Measurements from ENCODE around the gene BEX3.
A peak's percentile ranks its signal among the peaks of the same experiment; 100 is the strongest.
"Not testable (repeated sequence)": the region's sequence is repeated elsewhere in the genome, so short reads cannot be mapped to it uniquely, and the experiment has no call there.

Gene BEX3

DNA sequence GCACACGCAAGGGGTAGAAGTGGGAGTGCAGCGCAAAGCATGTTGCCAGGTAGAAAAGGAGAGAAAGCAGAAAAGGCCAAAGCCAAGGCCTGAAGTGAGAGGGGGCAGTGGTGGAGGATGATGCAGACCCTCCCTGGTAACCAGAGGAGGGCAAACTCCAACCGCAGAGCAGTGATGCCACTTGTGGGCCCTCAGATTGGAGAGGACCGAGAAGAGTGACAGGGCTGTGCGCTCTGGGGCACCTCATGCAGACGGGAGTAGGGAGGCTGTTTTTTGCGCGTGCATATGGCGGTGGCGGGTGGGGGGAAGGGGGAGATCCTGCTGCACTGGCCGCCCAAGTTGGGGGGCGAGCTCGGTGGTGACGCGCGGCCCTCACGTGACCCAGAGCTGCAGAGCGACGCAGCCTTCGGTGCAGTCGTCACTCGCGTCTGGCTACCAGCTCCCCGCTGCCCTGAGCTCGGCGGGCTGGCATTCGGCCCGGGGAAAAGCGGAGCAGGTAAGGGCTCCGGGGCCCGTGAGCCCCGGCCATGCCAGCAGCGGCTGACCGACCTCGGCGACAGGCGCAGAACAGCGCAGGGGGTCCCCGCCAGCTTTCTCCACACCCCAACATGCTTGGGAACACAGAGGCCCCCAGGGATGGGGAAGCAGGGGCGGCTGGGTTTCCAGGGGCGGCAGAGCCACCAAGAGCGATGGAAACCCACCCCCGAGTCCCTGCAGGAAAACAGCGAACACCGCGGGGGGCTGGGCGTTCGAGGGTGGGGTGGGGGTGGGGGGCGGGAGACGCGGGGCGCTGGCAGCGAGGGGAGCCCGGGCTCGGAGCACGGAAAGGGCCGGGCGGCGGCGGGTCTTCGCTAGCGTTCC is at the start of gene BEX3:
BEX3 (plus strand) TSS at position 421 of the 861 bp plus-strand sequence. CDS start 984 bp downstream, outside the sequence.
- peak; percentile 48 for DNase-seq

DNA sequence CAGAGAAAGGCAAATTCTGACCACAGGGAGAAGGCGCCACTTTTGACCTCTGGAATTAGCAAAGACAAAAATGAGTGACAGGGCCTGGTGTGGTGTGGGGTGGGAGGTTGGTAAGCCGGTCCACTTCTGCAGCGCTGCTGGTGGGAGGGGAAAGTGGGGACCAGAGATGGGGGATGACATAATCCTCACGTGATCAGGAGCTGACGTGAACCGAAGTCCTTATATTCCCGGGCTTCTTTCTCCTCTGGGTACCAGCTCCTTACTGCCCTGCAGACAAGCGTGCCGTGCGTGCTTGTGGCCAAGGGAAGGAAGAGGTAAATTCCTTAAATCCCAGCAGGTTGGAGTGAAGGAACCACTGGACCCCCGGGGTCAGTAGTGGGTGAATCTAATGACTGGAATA is 46.3 kb upstream of the BEX3 start, which contains the start of gene TCEAL7:
TCEAL7 (plus strand) TSS at position 249 of the 400 bp plus-strand sequence. CDS start 1,165 bp downstream, outside the sequence.
- DNase-seq, result no peak

DNA sequence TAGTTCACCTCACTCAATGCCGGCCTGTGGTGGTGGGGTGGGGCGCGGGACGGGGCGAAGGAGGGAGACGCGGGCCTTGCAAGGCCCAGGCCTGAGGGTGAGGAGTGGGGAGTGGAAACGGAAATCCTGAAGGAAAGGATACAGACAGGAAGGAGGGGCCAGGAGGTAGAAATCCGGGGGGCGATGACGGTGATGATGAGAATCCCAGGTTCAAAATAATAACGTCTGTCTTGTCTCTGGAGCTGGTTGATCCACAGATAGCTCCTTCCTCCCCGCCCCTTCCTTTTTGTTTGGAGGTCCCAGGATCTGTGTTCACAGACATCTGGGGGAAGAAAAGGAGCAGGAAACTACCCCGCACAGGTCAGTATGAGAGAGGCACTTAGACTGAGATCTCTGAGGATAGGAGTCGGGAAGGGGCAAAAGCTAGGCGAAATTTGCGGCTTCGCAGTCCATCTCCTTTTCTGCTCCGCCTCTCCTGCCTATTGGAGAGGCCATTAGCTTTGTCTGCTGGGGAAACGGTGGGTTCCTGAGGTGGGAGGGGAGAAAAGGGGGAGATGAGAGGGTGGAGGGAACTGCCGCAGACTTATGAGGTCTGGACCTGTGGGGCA is 45.6 kb upstream of the BEX3 start:
- no peak for DNase-seq

DNA sequence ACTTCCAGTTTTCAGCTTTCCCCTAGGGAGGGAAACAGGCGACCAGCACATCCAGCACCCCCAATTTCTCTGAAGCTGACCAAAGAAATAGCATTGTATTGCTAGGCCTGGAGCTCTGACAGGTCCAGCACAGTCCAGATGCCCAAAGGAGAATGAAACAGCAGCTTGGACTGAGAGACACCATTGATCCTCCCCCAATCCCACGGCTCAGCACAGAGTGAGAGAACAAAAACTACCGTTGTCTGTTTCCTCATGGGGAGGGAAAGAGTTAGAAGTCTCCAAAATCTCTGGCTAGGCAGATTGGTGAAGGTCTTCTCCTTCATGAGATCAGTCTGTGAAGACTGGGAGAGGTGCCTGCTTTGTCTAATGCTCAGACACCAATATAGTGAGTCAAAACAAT is 37.7 kb upstream of the BEX3 start:
- no peak for DNase-seq

DNA sequence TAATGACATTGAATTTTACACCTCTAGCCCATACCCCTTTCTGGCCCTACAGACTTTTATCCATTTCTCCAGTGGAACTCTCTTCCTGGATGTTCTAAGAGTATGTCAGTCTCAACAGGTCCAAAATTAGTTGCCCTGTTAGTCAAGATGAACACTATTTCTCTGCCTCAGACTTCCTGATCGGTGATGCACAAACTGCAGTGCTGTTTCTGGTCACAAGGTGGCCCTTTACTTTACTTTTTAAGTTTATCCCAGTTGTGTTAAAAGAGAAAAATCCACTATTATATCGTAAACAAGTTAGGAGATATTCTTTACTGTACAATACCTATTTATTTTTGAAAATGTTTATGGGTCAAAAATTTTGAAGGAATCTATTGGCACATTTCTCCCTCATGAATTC is 33.2 kb upstream of the BEX3 start:
- DNase-seq, result peak; percentile 42

DNA sequence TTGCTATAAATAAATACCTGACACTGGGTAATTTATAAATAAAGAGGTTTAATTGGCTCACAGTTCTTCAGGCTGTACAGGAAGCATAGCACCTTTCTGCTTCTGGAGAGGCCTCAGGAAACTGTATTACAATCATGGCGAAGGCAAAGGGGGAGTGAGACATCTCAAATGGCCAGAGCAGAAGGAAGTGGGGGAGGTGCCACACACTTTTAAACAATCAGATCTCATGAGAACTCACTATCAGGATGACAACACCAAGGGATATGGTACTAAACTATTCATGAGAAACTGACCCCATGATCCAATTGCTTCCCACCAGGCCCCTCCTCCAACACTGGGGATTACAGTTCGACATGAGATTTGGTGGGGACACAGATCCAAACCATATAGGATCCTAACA is 31.7 kb upstream of the BEX3 start:
- no peak for DNase-seq

DNA sequence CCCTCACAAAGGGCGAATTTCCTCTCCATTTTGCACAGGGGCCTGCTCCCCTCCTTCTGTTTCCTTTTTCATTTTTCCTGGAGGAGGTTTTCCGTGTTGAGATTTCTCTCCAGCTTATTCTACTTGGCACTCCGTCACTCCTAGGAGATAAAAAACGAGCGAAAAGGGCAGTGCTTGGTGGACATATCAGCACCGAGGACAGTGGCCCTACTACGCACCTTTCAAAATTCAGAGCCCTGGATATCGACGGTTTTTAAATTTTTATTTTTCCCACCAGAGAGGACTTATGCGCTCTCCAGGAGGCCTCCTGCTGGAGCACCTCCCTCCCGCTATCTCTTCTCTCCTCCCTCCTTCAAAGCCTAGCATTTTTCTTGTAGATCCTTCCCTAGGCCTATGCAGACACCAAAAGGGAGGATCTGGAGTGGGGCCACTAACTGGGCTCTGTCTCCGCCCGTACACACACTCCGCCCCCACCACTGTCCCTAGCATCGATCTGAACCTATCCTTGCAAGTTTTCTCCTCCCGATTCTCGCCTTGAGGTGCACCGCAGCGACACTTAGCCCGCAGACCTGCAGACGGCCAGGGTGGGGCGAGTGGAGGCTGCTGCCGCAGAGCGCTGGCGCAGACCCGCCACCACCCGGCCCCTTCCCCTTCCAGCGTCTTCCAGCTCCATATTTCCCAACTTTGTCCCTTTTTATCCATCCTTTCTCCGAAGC is 28.5 kb upstream of the BEX3 start:
- no peak for DNase-seq

DNA sequence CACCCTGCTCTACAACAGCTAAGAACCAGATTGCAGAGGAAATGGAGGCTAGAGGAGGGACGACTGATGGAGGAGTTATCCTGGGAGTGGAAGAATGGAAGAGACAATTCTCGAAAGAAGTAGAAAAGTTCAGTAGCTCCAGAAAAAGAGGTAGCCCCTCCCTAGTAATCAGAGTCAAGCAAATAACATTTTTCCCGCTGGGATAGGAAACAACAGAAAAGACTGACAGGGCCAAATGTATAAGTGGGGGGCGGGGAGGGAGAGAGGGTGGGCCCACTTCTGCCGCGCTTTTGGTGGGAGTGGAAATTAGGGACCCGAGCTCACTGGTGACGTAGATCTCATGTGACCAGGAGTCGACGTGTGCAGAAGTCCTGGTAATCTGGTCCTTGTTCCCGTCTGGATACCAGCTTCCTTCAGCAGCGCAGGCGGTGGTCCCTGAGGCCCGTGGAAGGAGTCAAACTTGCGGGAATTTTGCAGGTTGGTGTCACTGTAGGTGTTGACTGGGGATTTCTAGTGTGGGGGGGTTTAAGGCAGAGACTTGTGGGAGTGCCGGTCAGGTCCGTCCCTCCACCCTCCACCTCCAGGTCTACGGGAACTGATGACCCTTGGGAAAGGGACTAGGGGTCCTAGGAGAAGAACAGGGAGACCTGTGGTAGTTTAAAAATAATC is 20.1 kb upstream of the BEX3 start, which contains the start of gene TCEAL9:
TCEAL9 (plus strand) TSS at position 377 of the 669 bp plus-strand sequence. CDS start 1,179 bp downstream, outside the sequence.
- DNase-seq, result no peak

DNA sequence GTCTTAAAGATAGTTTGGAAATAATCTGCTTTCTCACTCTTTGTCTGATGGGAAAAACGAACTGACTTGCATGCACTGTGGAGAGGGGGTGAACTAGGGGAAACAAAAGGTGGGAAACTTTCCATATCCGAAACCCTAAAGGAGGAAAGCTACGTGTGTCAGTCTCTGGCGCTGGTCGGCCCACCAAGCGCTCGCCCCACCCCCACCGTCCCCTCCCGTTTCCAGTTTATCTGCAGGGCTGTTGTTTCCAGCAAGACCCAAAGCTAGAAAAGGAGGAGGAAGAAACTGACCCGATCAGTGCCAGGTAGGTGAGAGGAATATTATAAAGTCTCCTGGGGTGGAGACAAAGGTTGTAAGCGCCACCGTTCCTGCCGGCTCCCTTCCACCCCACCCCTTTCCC is 19.5 kb upstream of the BEX3 start:
- DNase-seq, result no peak

DNA sequence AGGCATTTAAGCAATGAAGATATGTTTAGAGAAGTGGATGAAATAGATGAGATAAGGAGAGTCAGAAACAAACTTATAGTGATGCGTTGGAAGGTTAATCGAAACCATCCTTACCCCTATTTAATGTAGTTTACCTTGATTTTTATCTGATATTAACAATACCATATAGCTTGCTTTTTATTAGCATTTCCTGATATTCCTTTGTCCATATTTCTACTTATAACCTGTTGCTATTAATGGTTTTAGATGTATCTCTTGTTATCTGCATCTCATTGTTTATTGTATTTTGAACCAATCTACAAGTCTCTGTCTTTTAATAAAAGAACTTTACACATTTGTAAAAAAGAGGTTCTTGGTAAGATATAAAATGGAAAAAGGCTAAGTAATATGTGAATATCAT is 18.5 kb upstream of the BEX3 start:
- no peak for DNase-seq

DNA sequence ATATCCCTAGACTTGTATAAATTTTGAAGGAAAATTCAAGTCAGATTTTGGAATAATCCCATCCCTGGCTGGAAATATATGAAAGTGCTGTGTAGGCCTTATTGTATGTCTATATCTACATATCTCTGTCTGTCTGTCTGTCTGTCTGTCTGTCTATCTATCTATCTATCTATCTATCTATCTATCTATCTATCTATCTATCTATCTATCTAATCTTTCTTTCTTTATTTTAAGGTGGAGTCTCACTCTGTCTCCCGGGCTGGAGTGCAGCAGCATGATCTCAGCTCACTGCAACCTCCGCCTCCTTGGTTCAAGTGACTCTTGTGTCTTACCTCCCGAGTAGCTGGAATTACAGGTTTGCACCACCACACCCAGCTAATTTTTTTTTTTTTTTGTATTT is 16.7 kb upstream of the BEX3 start:
- not testable (repeated sequence) for DNase-seq

DNA sequence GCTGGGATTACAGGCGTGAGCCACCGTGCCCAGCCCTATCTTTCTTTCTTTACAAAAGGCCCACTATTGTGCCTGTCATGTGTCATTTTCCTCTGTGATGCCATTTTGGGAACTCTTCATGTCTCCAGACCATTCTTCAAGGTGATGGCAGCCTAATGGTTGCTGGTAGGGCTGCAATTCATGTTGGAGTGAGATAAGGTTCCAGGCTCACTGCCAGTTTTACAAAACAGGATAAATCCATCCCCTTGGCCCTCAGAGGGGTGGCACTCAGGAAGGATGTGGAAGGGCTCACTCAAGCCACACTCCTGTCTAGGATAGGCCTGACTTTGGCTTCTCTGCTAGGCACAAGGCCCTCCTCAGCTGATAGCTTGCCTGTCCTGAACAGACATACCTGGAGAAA is 16.2 kb upstream of the BEX3 start:
- DNase-seq, result no peak

DNA sequence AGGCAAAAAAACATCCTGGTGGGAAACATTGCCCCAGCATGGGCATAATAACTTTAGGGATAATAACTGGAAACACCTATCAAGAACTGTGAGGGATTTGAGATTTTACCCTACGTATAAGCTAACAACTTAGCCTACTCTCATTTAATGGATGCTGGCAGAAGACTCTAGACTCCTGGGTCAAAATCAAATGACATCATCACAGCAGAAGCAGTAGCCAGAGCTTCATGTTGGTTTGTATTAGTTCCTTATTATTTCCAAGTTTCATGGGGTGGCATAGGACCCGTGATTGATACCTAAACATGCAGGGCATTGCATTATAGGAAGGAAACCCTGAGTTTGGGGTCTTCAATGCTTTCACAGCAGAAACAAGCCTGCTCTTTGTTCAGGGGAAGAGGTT is 15.4 kb upstream of the BEX3 start:
- DNase-seq, result no peak

DNA sequence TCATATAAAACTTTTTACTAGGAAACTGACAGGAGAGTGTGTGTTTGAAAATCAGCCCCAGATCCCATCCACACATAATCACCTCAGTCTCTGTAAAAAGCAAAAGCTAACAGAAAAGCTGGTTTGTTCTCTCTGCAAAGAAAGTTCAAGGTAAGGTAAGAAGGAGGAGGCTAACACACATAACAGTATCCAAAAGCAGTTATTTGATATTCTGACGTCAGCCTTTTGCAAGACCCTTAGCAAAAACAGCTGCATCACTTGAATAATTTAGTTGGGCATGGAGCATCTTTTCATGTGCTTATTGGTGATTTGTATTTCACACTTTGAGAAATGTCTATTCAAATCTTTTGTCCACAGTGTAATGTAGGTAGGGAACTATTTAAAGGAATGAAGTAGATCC is 14.5 kb upstream of the BEX3 start:
- no peak for DNase-seq

DNA sequence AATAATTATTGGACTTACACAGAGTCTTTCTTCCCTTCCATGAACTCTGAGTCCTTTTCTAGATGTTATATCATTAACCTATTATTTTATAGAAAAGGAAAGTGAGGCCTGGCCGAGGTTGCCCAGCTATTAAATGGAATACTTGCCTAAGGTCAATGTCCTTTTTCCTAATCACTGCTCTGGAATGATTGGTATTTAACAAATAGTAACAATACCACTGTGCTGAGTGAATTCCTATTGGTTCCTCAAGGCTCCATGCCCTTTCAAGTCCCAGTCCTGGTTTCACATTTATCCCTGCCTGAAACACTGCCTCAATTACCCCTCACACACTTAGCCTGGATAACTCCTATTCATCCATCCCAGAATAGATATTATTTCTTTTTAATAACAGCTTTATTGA is 13.9 kb upstream of the BEX3 start:
- no peak for DNase-seq

DNA sequence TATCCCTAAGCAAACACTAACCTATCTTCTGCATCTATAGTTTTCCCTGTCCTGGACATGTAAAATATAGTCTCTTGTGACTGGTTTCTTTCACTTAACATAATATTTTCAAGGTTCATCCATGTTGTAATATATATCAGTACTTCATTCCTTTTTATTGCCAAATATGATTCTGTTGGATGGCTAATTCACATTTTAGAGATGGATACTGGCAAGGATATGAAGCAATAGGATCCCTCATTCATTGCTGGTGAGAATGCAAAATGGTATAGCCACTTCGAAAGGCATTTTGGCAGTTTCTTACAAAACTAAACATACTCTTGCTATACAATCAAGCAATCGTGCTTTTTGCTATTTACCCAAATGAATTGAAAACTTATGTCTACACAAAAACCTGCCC is 13.3 kb upstream of the BEX3 start:
- no peak for DNase-seq

DNA sequence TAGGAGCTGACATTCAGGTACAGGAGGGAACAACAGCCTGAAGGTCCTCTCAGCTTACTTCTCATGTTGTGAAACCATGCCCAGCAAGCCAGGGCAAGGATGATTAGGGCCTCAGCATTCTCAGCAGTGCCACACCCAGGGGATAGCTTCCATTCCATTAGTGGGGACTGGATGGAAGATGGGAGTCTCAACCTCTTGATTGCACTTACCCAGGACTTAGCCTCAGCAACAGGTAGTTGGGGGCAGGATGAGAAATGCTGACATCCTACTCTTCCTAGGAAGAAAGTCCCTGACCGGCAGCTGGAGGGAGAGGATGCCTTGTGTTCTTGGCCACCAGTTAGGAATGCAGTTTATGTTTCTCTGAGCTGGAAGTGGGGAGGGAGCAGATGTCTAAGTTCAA is 8.8 kb upstream of the BEX3 start:
- no peak for DNase-seq

DNA sequence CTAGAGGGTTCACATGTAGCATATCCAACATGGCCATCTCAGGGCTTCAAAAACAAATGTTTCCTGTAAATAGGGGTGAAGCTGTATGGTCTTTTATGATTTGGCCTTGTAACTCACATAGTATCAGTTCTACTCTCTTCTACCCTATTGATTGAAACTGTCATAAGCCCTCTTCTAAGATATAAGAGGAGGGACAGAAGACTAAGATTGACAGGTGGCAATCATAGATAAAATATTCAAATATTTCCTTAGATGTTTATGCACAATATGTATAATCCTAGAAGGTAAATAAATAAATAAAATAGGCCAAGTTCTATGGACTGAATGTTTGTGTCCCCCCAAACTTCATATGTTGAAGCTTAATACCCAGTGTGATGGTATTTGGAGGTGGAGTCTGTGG is 6.9 kb upstream of the BEX3 start:
- no peak for DNase-seq

DNA sequence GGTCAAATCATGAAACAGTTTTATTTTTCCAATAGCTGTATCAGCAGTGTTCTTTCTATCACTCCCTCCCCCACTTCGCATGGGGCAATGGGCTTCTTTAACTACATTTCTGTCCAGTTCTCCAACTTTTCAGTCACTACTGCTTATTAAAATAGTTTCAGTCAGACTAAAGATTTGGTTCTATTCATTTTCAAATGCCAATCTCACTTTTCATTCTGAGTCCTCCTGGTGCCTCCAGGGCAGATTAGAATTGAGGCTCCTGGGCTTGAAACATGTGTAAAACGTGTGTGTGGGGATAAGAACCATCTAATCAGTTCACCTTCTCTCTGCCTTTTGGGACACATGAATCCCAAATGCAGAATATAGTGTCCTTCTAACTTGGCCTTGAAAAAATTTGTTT is 3.5 kb upstream of the BEX3 start:
- DNase-seq, result no peak

DNA sequence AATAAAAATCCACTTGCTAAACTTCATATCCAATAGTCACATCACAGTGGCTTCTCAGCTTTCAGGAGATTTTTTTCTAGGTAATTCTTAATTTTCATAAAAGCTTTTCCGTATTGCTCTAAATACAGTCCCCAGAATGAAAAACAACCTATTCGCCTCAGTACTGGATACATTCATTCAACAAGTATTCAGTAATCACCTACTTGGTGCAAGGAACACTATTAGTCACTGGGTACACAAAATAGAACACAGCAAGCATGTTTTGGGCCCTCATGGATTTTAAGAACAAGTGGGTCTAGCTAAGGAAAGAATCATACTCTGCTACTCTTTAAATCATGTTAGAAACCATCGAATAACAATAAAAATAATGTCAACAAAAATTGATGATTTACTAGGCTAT is 2.8 kb upstream of the BEX3 start:
- DNase-seq, result no peak

DNA sequence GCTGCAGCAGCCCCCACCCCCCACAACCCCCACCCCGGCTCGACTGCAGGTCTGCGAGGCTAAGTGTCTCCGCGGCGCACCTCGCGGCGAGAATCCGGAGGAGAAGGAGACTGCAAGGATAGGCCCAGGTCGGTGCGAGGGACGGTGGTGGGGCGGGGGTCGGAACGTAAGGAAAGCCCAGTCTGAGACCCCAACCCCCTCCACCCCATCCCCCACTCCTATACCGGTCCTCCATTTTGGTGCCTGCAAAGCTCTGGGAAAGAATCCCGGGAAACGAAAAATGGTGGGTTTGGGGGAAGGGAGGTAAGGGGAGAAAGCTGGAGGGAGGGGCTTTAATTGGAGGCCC is 614 bp downstream of the BEX3 start:
- peak; percentile 10 for DNase-seq

DNA sequence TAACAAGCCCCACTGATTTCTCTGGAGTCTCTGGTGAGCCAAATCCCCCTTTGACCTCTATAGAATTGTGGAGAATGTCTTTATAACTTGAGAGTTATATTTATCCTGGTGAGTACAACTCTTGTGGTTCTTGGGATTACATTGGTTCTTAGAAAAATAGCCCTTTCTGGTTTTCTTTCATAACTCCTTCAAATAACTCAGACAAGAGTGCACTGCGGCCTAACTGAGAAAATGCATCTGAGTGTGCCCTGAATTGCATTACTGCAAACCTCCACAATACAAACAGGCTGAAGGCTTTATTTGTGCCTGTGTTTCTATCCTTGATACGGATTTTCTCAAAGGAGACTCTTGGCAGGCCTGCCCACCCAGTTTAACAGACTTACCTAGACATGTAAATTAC is 2.7 kb downstream of the BEX3 start:
- DNase-seq, result no peak

DNA sequence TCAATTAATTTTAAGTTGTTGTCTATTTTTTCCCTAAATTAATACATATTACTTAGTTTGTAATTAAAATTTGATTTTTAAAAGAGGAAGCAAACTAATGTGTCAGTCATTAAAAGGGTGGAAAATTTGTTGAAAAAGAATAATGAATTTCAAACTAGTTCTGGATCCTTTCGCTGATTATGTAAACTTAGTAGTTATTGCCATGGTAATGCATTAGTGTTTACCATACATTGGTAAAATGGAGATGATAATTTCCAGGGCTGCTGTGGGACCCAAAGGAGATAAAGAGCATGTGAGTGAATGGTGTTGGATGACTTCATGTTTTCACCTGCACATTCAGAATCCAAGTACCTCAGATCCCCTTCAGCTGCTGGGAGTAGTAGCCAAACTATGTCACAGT is 6.5 kb downstream of the BEX3 start:
- no peak for DNase-seq

Data from activated naive CD4-positive, alpha-beta T cell treated with anti-CD3 and anti-CD28 coated beads, Interleukin-2, amount 50 U/mL, for 16 hours (primary cell).